GM10266 (cell line): ENCODE results near the gene SWSAP1.
"Not testable (repeated sequence)": the region's sequence is repeated elsewhere in the genome, so short reads cannot be mapped to it uniquely, and the experiment has no call there.

Source experiments
- DNase-seq: peaks from one replicate; pipeline ENCODE4 v3.0.0; 2012; ENCODE audit errors: extremely low spot score
- TF ChIP-seq, protein P1 (sequence below): IDR thresholded peaks from 2 replicates; pipeline ENCODE4 v1.5.1; 2012; ENCODE audit warnings: mild to moderate bottlenecking, low read depth; ENCODE audit not compliant: control insufficient read depth, insufficient read depth; ENCODE audit errors: missing control alignments

The SWSAP1 gene

GRCh38 chr19:11345122-11345803 is 29.2 kb upstream of the SWSAP1 start:
- DNase-seq, result no peak
- TF ChIP-seq, protein P1, sequence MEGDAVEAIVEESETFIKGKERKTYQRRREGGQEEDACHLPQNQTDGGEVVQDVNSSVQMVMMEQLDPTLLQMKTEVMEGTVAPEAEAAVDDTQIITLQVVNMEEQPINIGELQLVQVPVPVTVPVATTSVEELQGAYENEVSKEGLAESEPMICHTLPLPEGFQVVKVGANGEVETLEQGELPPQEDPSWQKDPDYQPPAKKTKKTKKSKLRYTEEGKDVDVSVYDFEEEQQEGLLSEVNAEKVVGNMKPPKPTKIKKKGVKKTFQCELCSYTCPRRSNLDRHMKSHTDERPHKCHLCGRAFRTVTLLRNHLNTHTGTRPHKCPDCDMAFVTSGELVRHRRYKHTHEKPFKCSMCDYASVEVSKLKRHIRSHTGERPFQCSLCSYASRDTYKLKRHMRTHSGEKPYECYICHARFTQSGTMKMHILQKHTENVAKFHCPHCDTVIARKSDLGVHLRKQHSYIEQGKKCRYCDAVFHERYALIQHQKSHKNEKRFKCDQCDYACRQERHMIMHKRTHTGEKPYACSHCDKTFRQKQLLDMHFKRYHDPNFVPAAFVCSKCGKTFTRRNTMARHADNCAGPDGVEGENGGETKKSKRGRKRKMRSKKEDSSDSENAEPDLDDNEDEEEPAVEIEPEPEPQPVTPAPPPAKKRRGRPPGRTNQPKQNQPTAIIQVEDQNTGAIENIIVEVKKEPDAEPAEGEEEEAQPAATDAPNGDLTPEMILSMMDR, result no peak

DNA sequence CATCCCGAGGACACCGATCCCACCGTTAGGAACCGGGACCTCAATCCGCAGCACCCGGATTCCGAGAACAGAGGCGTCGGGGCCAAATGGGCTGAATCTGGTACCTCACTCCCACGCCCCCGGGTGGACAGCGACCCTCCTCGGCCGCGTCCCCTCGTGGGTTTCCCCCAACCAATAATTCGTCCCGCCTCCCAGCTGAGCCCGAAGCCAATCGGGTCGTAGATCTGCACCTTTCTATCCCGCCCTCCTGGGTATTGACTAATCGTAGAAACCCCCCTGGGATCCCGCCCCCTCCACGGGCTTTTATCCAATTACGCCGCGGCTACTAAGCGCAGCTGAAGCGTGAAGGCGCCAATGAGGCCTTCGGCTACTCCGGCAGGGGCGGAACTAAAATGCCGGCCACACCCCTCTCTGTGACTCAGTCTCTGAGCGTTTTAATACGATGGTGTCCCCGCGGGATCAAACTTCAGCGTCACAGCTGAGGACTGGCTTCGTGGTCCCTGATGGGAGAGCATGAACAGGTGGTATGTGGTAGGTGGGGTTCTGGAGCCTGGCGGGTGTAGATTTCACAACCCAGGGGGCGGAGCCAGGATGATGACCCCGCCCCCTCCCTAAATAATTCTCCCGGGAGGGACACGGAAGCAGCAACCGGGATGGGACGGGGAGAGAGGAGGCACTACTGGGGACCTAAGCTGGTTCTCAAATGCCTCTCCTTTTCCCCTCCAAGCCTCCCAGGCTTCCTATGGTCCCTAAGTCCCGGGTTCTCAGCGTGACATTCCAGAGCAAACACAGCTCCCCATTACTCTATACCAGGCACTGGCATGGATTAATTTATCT is 28.1 kb upstream of the SWSAP1 start, which contains the start of the genes CCDC159 and TMEM205:
Gene CCDC159 (plus strand): TSS at position 416 of the 837 bp plus-strand sequence. CDS start 88 bp downstream, at position 504.
Gene TMEM205 (minus strand): TSS at position 165 of the 837 bp plus-strand sequence. CDS start 649 bp downstream, outside the sequence.
- TF ChIP-seq, protein P1, result peak; percentile 29
- DNase-seq, result peak; percentile 97

DNA sequence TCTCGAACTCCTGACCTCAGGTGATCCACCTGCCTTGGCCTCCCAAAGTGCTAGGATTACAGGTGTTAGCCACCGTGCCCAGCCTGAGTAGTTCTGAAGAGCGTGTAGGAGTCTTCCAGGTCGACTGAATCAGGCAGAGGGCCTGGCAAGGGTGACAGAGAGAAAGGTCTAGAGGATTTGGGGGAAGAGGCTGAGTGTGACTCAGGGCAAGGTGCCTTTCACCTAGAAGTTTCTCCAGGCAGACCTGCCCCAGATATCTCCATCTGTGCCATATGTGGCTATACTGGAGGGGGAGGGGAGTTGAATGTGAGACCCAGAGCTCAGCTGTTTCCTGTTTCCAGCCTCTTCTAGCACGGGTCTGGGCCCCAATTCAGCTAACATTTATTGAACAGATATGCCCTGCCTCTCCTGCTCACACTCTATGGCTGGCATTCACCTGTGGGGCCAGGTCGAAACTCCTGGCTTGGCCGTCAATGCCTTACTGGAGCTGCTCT is 26.9 kb upstream of the SWSAP1 start:
- DNase-seq, result no peak
- TF ChIP-seq, protein P1, result no peak

GRCh38 chr19:11349171-11349570 is 25.3 kb upstream of the SWSAP1 start:
- TF ChIP-seq, protein P1, result no peak
- DNase-seq, result no peak

DNA sequence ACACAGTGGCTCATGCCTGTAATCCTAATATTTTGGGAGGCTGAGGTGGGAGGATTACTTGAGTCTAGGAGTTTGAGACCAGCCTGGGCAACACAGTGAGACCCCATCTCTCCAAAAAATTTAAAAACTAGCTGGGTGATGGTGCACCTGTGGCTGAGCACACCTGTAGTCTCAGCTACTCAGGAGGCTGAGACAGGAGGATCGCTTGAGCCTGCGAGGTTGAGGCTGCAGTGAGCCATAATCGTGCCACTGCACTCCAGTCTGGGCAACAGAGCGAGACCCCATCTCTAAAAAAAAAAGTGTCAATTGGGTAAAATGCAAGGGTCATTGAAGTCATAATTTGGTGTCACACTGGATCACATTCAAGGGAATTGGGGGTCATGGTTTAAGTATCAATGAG is 20.4 kb upstream of the SWSAP1 start:
- DNase-seq, result not testable (repeated sequence)

GRCh38 chr19:11355160-11356073 is 19.0 kb upstream of the SWSAP1 start, which contains the start of gene PLPPR2:
Gene PLPPR2 (plus strand): TSS chr19:11355432. CDS start chr19:11357674, 2,242 bp downstream.
- peak; percentile 94 for DNase-seq
- TF ChIP-seq, protein P1, result no peak

- no peak for DNase-seq
- TF ChIP-seq, protein P1, result no peak
These were observed 18.4 kb upstream of the SWSAP1 start for GRCh38 chr19:11356074-11356397.
